Peyer's patch (tissue), 4 donors: ENCODE results near the gene ZNF79. TPM values are rescaled to one million over a fixed set of nuclear protein-coding genes. Genes with fewer than 3 reads are reported as not detected.

Source experiments
- DNase-seq, 3 donors: peaks; one replicate each; pipeline ENCODE4 v3.0.0-alpha.2; 2017 to 2019
- H3K27ac ChIP-seq, 4 donors: fragments of 200-600 bp; sonication (generic); one replicate each; pipeline ENCODE4 v1.5.1; 2016 to 2019
- H3K27me3 ChIP-seq, 2 donors: fragments of 200-600 bp; sonication (generic); one replicate each; pipeline ENCODE4 v1.5.1; 2019
- H3K36me3 ChIP-seq, 3 donors: fragments of 200-600 bp; sonication (generic); one replicate each; pipeline ENCODE4 v1.5.1; 2016 to 2019
- H3K4me1 ChIP-seq, 4 donors: fragments of 200-600 bp; sonication (generic); one replicate each; pipeline ENCODE4 v1.5.1; 2016 to 2019
- H3K4me3 ChIP-seq, 4 donors: fragments of 200-600 bp; sonication (generic); 1 replicate in 3 of 4; 2 replicates in 1 of 4; pipeline ENCODE4 v1.5.1; 2016 to 2019; ENCODE audit warnings: mild to moderate bottlenecking in 1 of 4
- H3K9me3 ChIP-seq, 4 donors: fragments of 200-600 bp; sonication (generic); one replicate each; pipeline ENCODE4 v1.5.1; 2016 to 2019; ENCODE audit warnings: mild to moderate bottlenecking in 1 of 4
- POLR2A ChIP-seq, 2 donors: fragments of 450-650 bp; IDR thresholded peaks; one replicate each; pipeline ENCODE4 v1.5.1; 2017; ENCODE audit warnings: antibody characterized with exemption in 2 of 2, mild to moderate bottlenecking in 2 of 2, moderate library complexity in 2 of 2
- total RNA-seq, 4 donors: library from RNA; depleted of rRNA; stranded (reverse); fragments of >200 nt; gene quantifications; one replicate each; pipeline ENCODE4 v1.1.0, GENCODE V29; 2016
- TF ChIP-seq, protein P1 (sequence below), 6 experiments: fragments of 450-650 bp in 4 of 6; fragments of 200-600 bp in 2 of 6; sonication (generic) in 1 of 6; IDR thresholded peaks; one replicate each; pipeline ENCODE4 v1.5.1; 2017 to 2019; ENCODE audit warnings: antibody characterized with exemption in 6 of 6, mild to moderate bottlenecking in 3 of 6, moderate library complexity in 1 of 6

The ZNF79 gene
- total RNA-seq, 4 donors from 2014 or later, result 12.7 to 47.9 (median 14.4) TPM

DNA sequence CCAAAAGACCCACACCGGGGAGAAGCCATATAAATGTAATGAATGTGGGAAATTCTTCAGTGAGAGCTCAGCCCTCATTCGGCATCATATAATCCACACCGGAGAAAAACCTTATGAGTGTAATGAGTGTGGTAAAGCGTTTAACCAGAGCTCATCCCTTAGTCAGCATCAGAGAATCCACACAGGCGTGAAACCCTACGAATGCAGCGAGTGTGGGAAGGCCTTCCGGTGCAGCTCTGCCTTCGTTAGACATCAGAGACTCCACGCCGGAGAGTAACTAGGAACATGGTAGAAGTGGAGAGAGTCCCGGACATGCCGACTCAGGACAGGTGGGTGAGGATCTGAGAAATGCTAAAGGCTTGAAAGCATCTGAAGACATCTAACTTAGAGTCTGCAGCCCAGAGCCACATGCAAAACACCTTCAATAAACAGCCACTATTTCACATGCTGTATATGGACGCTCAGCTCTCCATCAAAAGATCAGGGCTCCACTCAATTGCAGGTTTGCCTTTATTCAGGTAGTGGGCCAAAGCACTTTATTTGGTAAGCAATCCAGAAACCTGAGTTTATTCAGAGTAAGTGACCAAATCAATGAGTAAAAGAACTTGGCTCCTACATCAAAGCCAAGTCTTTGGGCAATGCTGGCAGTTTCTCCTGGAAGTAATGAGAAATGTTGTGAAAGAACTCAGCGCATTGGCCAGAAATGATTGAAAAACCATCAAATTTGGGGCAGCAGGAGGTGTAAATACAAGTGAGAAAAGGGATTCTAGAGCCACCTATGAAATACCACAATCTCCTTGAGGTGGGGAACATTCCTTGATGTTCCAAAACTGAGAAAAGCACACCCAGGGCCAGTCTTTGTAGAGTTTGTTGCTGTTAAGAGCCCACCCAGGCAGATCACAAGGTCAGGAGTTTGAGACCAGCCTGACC is 21.0 kb downstream of the ZNF79 start:
- H3K27ac ChIP-seq, result no peak overlapping the region
- TF ChIP-seq, protein P1, sequence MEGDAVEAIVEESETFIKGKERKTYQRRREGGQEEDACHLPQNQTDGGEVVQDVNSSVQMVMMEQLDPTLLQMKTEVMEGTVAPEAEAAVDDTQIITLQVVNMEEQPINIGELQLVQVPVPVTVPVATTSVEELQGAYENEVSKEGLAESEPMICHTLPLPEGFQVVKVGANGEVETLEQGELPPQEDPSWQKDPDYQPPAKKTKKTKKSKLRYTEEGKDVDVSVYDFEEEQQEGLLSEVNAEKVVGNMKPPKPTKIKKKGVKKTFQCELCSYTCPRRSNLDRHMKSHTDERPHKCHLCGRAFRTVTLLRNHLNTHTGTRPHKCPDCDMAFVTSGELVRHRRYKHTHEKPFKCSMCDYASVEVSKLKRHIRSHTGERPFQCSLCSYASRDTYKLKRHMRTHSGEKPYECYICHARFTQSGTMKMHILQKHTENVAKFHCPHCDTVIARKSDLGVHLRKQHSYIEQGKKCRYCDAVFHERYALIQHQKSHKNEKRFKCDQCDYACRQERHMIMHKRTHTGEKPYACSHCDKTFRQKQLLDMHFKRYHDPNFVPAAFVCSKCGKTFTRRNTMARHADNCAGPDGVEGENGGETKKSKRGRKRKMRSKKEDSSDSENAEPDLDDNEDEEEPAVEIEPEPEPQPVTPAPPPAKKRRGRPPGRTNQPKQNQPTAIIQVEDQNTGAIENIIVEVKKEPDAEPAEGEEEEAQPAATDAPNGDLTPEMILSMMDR (IDR thresholded peaks at IDR 0.05), result no peak
- TF ChIP-seq POLR2A (IDR thresholded peaks at IDR 0.05), result no peak
- DNase-seq, result peak in 1 of 3 donors; percentile 14
- H3K4me3 ChIP-seq, result no peak overlapping the region
- H3K36me3 ChIP-seq, result peaks cover 0 to 91% (median 0%) of the 10 kb centered on the region in 3 donors
- H3K9me3 ChIP-seq, result no peaks in the 10 kb centered on the region
- H3K4me1 ChIP-seq, result peaks cover 0 to 19% (median 4%) of the 10 kb centered on the region in 4 donors
- no peaks in the 10 kb centered on the region for H3K27me3 ChIP-seq

DNA sequence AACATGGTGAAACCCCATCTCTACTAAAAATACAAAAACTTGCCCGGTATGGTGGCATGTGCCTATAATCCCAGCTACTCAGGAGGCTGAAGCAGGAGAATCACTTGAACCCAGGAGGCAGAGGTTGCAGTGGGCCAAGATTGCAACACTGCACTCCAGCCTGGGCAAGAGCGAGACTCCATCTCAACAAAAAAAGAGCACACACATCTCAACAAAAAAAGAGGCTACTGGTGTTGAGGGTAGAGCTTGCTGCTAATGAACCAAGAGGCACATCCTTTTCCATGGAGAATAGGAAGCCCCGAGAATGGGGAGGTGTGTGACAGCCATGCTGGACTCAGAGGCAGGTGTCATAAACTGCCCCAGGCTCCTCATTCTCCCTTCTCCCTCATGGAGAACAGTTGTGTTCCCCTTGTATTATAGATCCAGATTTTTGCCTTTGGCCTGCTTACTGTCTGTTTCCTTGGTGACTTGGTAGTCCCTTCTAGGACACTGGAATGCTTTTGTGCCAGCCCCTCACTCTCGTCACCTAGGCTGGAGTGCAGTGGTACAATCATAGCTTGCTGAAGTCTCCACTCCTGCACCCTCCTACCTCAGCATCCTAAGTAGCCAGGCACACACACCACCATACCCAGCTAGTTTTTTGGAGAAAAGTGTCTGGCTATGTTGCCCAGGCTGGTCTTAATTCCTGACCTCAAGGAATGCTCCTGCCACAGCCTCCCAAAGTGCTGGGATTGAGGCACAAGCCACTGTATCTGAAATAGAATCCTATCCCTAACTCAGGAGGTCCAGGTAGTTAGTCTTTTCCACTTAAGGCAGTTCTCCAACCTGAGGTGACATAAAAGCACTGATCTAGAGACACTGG is 21.9 kb downstream of the ZNF79 start:
- Histone ChIP-seq H3K4me1 (peaks cover 0 to 20% (median 5%) of the 10 kb centered on the region in 4 donors), H3K9me3 (no peaks in the 10 kb centered on the region), H3K27ac (no peak overlapping the region), H3K27me3 (no peaks in the 10 kb centered on the region), H3K4me3 (no peak overlapping the region), H3K36me3 (peaks cover 0 to 82% (median 0%) of the 10 kb centered on the region in 3 donors)
- peak in 1 of 3 donors; percentile 15 for DNase-seq
- no peak for TF ChIP-seq POLR2A (IDR thresholded peaks at IDR 0.05)
- TF ChIP-seq, protein P1 (IDR thresholded peaks at IDR 0.05), result no peak

DNA sequence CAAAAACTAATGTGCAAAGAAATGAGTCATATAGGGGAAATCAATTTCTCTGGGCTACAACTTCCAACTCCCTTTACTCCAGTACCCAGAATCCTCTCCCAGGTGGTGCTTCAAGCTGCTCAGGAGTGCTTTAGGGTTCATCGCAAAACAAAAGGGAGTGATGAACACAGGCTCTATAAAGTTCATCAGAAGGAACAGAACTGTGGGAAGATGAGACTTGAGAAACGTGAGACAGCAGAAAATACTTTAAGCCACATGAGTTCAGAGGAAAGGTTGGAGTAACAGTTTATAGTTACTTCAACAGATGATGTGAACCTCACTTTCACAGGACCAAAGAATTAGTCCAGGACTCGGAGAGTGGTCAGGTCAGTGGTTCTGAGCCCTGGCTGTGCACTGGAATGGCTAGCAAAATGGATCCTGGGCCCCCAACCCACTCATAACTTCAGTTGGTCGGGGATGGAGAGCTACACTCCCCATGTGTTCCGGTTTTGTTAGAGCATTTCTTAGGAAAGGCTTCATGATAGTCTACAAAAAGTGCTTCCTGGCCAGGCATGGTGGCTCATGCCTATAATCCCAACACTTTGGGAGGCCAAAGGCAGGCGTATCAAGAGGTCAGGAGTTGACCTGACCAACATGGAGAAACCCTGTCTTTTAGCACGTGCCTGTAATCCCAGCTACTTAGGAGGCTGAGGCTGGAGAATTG is 22.7 kb downstream of the ZNF79 start:
- Histone ChIP-seq H3K36me3 (peaks cover 0 to 75% (median 0%) of the 10 kb centered on the region in 3 donors), H3K4me3 (no peak overlapping the region), H3K27ac (no peak overlapping the region)

DNA sequence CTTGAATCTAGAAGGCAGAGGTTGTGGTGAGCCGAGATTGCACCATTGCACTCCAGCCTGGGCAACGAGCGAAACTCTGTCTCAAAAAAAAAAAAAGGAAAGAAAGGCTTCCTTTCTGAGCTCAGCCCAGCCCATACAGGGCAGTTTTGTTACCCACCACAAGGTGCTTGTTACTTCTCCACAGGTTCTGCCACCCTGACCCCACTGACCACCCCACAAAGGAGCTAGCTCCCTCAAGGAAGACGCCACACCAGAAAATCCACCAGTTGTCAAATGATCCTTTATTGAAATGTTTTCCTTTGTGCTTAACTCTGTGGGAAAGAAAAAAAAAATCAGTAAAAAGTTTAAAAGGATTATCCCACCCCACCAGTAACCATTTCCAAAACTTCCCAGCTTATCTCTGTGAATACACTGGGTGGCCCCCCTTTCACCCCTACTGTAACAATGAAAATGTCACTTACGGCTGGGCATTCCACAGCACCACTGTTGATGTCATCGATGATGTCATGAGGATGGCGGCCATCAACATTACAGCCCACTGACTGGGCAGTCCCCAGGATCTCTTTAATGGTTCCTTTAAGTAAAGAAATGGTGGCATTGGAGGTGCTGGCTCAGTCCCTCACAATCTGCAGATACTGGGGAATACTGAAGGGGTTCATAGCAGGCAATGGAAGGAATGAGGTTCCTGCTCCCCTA is 23.4 kb downstream of the ZNF79 start:
- TF ChIP-seq POLR2A (IDR thresholded peaks at IDR 0.05), result no peak
- TF ChIP-seq, protein P1 (IDR thresholded peaks at IDR 0.05), result no peak
- H3K27ac ChIP-seq, result no peak overlapping the region
- H3K4me1 ChIP-seq, result peaks cover 0 to 27% (median 10%) of the 10 kb centered on the region in 4 donors
- H3K4me3 ChIP-seq, result no peak overlapping the region
- peaks cover 0 to 69% (median 0%) of the 10 kb centered on the region in 3 donors for H3K36me3 ChIP-seq
- DNase-seq, result peak in 1 of 3 donors; percentile 2
- H3K9me3 ChIP-seq, result no peaks in the 10 kb centered on the region
- H3K27me3 ChIP-seq, result no peaks in the 10 kb centered on the region

More for the DNA sequence above, 22.7 kb downstream of the ZNF79 start:
- DNase-seq, result peak in 1 of 3 donors; percentile 23
- Histone ChIP-seq H3K4me1 (peaks cover 0 to 20% (median 5%) of the 10 kb centered on the region in 4 donors), H3K27me3 (no peaks in the 10 kb centered on the region), H3K9me3 (no peaks in the 10 kb centered on the region)
- TF ChIP-seq, protein P1 (IDR thresholded peaks at IDR 0.05), result no peak
- TF ChIP-seq POLR2A (IDR thresholded peaks at IDR 0.05), result no peak
